HG03135 (cell line): Measurements from ENCODE around the gene ANTXRL.
"Not testable (repeated sequence)": the region's sequence is repeated elsewhere in the genome, so short reads cannot be mapped to it uniquely, and the experiment has no call there.

Experiments
- ATAC-seq: cut with Tn5 transposase; IDR thresholded peaks from one replicate; pipeline ENCODE4 v1.9.1; 2021; ENCODE audit warnings: mild to moderate bottlenecking, moderate library complexity; ENCODE audit not compliant: unreplicated experiment

ANTXRL gene

DNA sequence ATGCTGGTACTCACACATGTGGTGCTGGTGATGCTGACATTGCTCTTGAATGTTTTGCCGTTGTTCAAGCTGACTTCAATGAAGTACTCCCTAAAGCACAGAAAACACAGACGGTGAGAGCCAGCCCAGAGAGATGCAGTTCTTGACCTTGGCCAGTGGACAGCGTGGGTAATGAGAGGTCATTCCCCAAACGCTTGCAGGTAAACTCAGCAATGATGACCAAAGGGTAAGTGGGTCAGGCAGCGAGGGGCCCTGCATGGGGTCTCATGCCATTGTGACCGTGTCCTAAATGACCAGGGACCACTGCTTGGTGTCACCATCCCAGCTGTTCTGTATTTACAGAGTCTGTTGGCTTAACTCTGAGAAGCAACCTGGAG lies 32.8 kb upstream of the ANTXRL start:
- no peak for ATAC-seq

DNA sequence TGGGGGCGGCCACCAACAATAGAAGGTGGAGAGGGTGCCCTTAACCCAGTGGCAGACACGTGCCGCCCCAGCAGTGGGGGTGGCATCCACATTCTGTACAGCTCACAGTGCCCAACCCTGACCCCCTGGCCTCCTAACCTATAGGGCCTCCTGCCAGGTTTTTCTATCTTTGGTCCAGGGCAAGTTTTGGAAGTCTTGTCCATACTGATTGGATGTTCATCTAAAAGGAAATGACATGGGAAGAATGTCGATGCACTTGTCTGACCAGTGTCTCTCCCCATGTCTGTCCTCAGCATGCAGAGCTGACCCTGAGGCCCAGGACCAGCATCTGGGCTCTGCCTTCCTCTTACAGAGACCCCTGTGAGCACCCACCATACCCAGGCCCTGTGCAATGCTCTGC lies 32.3 kb upstream of the ANTXRL start:
- no peak for ATAC-seq

DNA sequence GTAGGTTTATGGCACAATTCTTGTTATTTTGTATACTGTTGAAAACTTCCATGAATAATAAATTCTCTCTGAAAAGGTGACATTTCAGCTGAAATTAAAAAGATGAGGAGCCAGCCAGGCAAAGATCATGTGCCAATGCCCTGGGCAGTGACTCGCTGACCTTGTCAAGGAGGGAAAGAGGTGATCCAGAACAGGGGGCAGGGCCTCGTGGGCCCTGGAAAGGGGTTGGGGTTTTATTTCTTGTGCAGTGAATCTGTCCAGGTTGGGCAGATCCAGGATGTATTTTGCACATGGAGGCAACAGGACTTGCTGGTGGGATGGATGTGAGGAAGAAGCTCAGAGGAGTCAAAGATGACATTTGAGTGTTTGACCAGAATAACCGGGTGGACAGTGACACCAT lies 31.6 kb upstream of the ANTXRL start:
- ATAC-seq, result not testable (repeated sequence)

DNA sequence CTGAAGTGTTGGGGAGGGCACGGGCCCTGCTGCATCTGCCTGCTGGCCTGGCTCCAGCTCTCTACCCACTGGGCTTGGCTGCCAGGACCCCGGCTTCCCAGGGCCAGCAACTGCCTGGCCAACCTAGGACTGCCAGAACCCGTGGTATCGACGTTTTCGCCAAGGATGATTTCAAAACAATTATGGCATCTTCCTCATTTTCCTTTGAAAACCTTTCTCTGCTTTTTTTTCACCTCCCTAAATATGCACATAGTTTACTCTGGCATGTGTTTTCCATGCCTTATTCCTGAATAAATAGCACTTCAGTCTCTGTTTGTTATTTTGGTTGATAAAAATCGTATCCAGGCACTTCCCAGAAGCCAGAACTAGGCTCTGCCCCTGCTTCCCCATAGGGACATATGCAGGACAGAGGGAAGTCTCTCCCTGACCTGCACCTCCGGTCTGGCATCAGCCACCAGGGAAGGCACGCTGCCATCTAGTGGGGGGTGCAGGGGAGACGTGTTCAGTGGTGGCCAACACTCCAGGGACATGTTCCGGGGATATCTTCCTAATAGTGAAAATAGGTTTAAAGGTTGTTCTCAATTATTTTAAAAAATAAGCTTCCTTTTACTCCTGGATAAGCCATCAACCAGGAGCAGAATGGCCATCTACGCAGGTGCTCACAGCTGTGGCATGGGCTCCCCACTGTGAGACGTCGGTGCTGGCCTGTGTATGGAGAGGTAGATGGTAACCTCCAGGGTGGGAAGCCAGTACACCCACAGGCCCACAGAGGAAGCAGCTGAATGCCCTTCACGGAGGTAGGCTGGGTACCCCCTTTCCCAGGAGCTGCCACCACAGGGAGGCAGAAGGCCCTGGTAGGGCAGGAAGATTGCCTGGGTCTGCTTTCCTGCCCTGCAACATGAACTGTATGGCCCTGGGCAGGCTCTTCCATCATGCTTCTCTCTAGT lies 30.7 kb upstream of the ANTXRL start:
- ATAC-seq, result no peak

DNA sequence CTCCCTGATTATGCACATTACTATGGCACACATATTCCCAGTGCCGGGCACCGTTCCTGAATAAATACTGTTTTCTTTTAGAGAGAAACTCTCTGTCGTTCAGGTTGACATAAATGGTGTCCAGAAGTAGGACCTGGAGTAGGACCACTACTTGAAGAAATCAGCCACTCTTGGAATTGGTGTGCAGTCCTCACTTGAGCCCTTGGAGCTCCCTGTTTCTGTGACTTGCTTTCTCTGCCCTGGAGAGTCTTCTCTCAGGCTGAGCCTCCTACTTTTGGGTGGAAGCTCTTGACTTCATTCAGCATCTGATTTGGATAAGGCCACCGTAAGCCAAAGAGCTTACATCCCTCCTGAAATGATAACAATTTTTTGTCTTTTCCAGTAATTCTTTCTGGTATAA lies 29.7 kb upstream of the ANTXRL start:
- no peak for ATAC-seq

DNA sequence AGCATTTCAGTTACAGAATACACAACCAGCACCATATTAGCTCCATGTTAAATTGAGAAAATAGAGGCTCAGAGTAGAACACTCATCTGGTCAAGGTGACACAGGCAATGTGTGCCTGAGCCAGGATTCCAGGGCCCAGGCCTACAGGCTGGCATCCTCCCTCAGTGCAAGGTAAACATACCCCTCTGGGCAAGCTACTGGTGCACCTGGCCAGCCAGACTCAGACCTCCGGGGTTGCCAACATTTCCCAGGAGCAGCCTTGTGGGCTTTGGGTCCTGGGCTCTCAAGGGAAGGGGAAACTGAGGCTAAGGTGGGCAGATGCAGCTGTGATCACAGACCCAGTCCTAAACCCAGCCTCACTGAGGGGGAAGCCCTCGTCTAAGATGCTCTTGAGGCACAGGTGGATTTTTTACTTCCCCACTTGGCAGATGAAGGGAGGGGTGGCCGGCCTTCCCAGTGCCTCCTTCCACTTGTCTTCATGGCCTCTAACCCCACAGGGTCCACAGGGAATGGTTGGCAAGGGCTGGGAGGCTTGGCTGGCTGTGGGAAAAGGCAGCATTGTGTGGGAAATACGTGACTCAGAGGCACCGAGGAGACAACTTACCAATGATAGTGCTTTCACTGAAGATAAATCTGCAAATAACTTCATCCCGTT lies 23.8 kb upstream of the ANTXRL start:
- ATAC-seq, result not testable (repeated sequence)

DNA sequence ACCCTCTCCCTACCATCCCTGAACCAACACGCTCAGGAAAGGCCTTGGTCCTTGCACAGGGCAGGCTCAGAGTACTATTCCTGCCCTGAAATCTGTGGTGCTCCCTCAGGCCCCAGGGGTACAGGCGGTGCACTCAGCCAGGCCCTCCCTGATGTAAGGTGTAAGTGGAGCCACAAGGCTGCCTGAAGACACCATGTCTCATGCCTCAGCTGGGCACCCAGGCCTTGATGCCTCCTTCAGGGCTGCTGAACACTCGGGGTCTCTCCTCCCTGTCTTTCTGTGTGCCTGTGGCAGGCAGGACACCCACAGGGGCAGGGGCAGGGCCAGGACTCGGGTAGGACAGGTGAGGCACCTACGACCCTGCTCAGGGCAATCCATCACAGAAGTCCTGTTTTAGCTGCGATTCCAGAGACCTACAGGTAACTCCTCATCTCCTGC lies 22.9 kb upstream of the ANTXRL start:
- no peak for ATAC-seq

DNA sequence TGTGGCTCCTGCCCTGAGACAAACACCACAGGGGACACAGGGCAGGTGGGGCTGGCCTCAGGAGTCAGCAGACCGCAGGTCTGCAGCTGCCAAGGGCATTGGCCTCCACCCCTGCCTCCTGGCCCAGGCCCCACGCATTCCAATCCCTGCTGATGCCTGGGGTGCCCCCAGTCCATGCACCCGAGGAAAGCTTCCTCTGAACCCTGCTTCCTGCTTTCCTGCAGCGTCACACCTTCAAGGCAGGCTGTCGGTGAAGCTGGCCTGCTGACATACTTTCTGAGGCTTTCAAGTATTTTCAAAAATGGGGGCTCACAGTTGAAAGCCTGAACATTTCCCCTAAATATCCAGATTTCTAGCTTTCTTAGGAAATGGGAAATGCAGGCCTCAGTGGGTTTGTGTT lies 22.5 kb upstream of the ANTXRL start:
- ATAC-seq, result no peak

DNA sequence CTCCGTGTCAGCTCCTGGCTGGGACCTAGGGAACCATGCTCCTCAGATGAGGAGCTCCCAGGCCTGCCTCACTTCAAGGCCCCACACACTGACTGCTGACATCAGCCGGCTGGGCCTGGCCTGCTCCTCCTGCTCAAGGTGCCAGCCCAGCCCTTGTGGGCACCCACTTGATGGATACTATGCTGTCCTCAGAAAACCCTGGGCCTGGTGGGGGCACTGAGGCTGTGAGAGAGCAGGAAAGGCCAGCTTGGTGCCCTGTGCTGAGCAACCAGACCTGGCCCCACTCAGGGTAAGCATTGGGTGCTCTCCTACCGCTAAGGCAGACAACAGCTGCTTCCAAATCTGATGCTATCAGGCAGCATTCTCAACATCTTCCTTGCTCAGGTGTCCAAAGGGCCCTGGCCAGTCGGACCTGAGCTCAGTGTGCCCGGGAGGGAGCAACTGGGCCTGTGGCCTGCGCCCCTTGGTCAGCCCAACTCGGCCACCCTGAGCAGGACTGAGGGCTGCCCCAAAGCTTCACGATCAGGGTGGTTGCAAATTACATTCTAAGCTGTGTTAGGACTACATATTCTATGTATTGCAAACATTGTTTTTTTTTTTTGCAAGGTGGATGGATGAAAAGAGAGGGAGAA lies 21.9 kb upstream of the ANTXRL start:
- ATAC-seq, result no peak

DNA sequence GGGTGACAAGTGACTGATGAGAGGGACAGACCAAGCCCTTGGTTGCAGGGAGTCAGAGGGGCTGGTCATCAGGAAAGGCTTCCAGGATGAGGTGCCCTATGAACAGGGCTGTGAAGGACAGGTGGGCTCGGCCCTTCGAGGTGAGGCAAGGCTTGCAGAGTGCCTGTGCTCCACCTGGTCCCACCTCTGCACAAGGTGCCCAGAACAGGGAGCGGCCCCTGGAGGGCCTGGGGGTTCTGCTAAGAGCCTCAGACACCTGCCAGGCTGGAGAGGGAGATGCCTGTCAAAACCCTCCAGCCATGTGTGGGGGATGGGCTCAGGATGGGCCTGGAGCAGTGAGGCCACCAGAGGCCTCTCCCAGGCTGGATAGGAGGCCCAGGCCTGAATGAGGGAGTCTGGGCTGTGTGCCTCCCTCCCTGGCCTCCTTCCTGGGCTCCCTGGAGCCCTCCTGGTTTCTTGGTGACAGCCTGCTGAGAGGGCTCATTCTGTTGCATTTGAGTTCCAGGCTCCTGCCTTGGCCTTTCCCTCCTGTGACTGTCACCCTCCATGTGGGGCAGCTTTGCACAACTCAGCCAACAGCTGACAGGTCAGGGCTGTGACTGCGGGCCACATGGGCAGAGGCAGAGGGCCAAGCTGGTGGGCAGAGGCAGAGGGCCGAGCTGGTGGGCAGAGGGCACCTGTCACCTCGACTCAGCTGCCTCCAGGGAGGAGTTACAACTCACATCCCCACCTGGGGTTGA lies 21.1 kb upstream of the ANTXRL start:
- not testable (repeated sequence) for ATAC-seq

DNA sequence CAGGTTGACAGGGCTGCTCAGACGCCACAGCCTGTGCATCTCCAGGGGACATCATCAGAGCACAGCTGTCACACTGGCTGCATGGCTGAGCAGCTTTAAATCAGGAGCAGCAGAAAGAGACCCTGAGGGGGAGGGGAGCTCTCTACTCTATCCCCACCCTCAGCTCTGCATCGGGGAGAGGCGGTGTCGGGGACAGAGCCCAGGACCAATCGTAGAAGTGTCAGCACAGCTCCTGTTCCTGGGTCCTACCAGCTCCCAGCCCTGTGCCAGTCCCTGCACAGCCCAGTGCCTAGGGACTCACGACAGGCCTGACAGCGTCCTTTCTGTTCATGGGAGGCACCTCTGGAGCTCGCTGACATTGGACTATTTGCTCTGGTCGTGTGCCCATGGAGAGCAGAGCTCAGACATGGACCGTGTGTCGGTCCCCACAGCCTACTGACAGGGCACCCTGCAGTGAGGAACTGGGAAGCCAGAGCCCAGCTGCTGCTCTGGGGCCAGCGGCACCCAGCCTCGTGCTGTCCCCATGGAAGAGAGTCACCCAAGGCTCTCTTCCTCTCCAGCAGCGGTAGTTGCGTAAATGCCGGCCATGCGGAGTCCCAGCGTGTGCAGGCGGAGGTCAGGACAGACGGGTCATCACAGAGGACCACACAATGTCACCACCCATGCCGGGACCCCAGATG lies 20.4 kb upstream of the ANTXRL start:
- no peak for ATAC-seq

DNA sequence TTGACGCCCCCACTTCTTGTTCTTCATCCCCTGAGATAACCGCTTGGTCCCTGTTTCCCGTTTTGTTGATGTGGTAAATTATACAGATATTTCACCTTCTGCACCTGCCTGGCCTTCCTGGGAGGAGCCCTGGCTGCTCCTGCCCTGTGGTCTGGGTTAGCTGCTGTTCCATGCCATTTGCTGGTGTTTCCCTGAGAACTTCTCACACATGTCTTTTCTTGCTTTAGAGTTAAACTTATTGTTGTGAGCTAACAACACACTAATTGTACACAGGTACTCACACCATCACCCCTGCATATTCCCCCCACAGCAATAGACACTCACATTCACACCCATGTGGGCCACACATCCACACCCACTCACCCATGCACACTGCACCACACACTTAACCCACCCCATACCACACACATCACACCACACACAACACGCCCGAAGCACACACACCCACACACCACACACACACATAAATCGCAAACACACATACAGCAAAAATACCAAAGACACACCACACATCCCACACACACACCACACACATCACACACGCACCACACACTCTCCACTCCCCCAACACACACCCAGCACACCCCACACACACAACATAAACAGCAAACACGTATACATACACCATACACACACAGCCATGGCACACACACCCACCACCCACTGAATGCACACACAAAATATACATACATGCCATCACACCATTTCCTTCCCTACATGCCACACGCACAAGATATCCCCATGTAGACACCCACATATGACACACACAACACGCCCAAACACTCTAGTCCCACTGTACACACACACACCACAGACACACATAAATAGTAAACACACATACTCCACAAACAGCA lies 19.4 kb upstream of the ANTXRL start:
- no peak for ATAC-seq

DNA sequence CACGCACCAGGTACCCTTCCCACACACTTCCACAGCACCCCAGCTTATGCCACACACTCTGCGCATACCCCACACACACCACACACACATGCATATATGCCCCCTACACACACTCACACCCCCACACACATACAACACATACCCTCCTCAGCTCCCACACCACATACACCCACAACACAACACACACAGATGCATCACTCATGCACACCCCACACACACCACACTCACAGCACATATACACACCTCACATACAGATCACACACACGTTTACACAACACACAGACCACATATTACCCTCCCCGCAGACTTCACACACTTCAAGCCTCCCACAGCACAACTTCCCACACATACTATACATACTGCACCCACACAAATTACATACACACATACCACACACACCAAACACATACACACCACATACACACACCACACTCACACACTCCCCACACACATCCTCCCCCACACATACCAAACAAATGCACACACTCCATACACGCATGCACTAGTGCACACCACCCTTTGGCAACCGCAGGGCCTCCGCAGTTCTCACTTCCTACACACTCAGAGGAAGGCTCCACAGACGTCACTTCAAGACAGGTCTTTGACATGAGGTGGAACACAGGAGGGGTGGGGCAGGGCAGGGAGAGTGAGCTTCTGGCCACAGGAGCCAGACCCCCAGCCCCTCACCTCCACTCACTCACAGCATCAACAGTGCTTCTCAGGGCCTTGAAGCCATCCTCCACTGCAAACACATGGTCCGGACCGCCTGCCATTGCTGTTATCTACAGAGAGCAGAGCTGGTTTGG lies 18.5 kb upstream of the ANTXRL start:
- no peak for ATAC-seq

DNA sequence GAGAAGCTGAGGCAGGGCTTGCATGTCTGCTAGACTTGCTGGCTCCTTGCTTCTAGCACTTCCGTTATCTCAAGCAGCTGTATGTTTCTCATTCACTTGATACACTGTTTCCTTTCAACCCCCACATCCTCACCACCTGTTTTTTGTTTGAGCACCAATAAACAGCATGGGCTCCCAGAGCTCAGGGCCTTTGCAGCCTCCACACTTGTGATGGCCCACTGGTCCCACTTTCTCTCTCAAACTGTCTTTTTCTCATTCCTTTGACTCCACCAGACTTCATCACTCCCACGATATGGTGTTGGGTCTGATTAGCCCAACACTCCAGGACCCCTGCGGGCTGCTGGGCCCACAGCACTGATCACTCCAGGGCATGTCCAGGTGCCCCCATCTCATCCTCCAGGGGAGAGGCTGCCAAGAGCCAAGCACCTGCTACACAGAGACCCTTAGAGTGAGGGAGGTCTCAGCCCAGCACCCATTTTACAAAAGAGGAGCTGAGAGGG lies 17.2 kb upstream of the ANTXRL start:
- not testable (repeated sequence) for ATAC-seq

DNA sequence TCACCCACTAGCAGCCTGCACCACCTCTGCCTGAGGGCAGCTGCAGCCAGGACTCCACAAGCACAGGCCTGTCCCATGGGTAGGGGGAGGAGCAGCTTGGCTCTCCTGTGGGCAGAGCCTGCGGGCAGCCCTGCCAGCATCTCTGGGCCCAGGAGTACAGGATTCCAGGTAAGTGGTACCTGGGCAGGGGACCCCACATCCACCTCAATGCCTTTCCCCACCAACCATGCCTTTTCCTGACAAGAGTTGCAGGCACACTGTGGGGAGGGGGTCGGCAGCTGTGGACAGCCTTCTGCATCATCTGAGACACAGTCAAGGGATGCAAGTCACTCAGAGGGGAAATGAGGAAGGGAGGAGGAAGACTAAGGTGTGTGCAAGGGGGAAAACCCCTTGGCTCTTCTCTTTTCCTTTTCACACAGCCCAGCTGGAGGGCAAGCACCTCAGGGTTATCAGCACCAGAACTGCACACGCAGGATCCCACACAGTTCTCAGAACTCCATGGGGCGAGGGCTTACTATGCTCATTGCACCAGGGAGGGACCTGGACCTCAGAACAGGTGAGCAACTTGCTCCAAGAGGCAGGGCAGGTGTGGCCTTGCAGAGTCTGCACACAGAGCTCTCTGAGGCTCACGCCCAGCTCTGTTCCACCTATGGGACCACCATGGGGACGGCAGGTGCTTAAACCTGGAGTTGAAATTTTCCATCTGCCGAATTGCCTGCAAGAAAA lies 16.5 kb upstream of the ANTXRL start:
- ATAC-seq, result no peak

DNA sequence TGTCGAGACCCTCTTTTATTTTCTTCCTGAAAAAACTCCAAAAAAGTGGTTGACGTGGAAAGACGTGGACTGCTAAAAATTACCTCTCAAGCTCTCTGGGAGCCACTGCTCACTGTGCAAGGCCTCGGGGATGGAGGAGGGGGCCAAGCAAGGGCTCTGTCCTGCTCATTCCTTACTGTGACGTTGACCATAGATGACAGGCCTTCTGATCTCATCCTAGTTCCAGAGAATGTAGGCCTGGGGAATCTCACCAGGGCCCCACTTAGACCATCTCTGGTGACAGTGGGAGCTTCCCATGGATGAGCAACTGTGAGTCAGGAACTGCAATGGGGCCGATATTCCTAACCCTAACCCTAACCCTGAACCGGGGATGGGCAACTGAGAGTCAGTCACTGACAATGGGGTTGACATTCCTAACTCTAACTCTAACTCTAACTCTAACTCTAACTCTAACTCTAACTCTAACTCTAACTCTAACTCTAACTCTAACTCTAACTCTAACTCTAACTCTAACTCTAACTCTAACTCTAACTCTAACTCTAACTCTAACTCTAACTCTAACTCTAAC lies 15.8 kb upstream of the ANTXRL start:
- ATAC-seq, result not testable (repeated sequence)

DNA sequence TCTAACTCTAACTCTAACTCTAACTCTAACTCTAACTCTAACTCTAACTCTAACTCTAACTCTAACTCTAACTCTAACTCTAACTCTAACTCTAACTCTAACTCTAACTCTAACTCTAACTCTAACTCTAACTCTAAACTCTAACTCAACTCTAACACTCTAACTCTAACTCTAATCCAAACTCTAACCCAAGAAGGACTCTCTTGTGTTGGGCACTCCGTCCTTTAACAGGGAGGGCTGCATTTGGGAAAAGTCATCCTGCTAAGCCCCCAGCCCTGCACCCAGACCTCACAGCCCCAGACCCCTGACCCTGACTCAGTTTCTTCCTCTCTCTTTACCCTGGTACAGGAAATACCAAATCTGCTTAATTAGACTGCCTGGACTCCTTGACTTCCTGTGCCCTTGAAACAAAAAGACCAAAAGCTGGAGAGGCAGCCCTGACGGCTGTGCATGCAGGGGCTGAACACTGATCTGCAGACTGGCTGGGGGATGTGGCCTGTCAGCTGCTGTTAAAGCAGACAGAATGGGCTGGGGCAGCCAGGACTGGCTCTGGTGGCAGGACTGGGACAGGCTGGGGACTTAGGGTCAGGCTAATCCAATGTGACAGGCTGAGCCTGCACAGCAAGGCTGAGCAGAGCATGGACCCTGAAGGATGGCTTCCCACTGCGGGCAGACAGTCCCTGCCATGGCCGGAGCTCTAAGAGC lies 14.8 kb upstream of the ANTXRL start:
- ATAC-seq, result not testable (repeated sequence)
